IMR-90 (cell line): Measurements from ENCODE around the gene POLA2.

Experiments
- BHLHE40 ChIP-seq: fragments of 150-350 bp; IDR thresholded peaks from 2 replicates; pipeline ENCODE4 v1.6.1; 2016; ENCODE audit warnings: mild to moderate bottlenecking, low read depth, low read length
- CEBPB ChIP-seq: IDR thresholded peaks from 2 replicates; pipeline ENCODE4 v1.6.1; 2012; ENCODE audit warnings: low read depth, low read length, improper control_type of control experiment
- CHD1 ChIP-seq: IDR thresholded peaks from 2 replicates; pipeline ENCODE4 v1.6.1; 2012; ENCODE audit warnings: low read depth, low read length, improper control_type of control experiment
- CTCF ChIP-seq: conservative IDR thresholded peaks from 2 replicates; pipeline ENCODE4 v1.5.1; 2012; ENCODE audit warnings: mild to moderate bottlenecking, low read depth, low read length, improper control_type of control experiment
- ELK1 ChIP-seq: fragments of 150-350 bp; IDR thresholded peaks from 2 replicates; pipeline ENCODE4 v1.6.1; 2016; ENCODE audit warnings: low read depth, mild to moderate bottlenecking, low read length, moderate library complexity, borderline replicate concordance
- MAFK ChIP-seq: IDR thresholded peaks from 2 replicates; pipeline ENCODE4 v1.6.1; 2012; ENCODE audit warnings: low read depth, low read length, improper control_type of control experiment
- MAZ ChIP-seq: IDR thresholded peaks from 2 replicates; pipeline ENCODE4 v1.6.1; 2012; ENCODE audit warnings: low read depth, mild to moderate bottlenecking, low read length, improper control_type of control experiment, moderate library complexity, borderline replicate concordance
- MXI1 ChIP-seq: IDR thresholded peaks from 2 replicates; pipeline ENCODE4 v1.6.1; 2012; ENCODE audit warnings: low read depth, mild to moderate bottlenecking, low read length, moderate library complexity, borderline replicate concordance
- POLR2A ChIP-seq: IDR thresholded peaks from 2 replicates; pipeline ENCODE4 v1.6.1; 2012; ENCODE audit warnings: mild to moderate bottlenecking, low read depth, low read length
- RAD21 ChIP-seq: IDR thresholded peaks from 2 replicates; pipeline ENCODE4 v1.6.1; 2012; ENCODE audit warnings: low read length, improper control_type of control experiment
- RCOR1 ChIP-seq: IDR thresholded peaks from 2 replicates; pipeline ENCODE4 v1.6.1; 2012; ENCODE audit warnings: mild to moderate bottlenecking, low read length, improper control_type of control experiment; ENCODE audit not compliant: insufficient replicate concordance
- RFX5 ChIP-seq: IDR thresholded peaks from 2 replicates; pipeline ENCODE4 v1.8.0; 2012; ENCODE audit warnings: low read depth, mild to moderate bottlenecking, low read length, moderate library complexity
- SMC3 ChIP-seq: fragments of 150-350 bp; IDR thresholded peaks from 2 replicates; pipeline ENCODE4 v1.6.1; 2016; ENCODE audit warnings: low read depth, mild to moderate bottlenecking, antibody characterized with exemption, low read length, moderate library complexity
- USF2 ChIP-seq: fragments of 150-350 bp; IDR thresholded peaks from 2 replicates; pipeline ENCODE4 v1.6.1; 2017; ENCODE audit warnings: mild to moderate bottlenecking, antibody characterized with exemption, low read length, low read depth

- no peak for TF ChIP-seq RFX5
- TF ChIP-seq CTCF: no peak
- no peak for TF ChIP-seq MXI1
- no peak for TF ChIP-seq MAZ
- TF ChIP-seq POLR2A: no peak
- no peak for TF ChIP-seq MAFK
- no peak for TF ChIP-seq ELK1
- no peak for TF ChIP-seq BHLHE40
- TF ChIP-seq SMC3: no peak
- no peak for TF ChIP-seq CHD1
- TF ChIP-seq CEBPB: no peak
- no peak for TF ChIP-seq USF2
- TF ChIP-seq RAD21: no peak
- no peak for TF ChIP-seq RCOR1
Measured at GRCh38 chr11:65320386-65321075, 58.8 kb downstream of the POLA2 start.
